Measurements from ENCODE around the gene DCAF4.

DCAF4 gene

DNA sequence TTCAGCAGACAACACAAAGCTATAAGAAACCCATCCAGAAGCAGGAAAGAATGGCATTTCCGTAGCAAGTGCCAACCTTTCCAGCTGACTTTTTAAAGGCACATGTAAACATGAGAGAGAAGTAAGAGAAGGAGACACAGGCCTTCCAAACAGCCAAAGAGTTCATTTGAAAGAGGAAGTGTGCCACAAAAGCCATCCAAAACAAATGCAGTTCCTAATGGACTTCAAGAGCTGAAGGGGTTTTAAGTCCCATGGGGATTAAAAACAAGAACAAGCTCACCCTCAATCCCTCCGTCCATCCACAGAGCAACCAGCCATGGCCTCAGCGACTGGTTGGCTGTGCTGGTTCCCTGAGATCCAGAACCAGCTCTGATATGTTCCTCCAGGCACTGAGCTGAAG is 27.8 kb upstream of the DCAF4 start:
- H3K9me3 ChIP-seq (ENCODE audit: severe bottlenecking), result no peaks in the 10 kb centered on the region
- DNase-seq (ENCODE audit: low spot score), result no peak
- H3K36me3 ChIP-seq (ENCODE audit: low read depth), result no peaks in the 10 kb centered on the region
- no peaks in the 10 kb centered on the region for H3K27me3 ChIP-seq (ENCODE audit: insufficient read depth, poor library complexity, severe bottlenecking)
- no peak overlapping the region for H3K4me3 ChIP-seq (ENCODE audit: severe bottlenecking)
- H3K27ac ChIP-seq (ENCODE audit: poor library complexity, severe bottlenecking), result no peak overlapping the region
- TF ChIP-seq CTCF (IDR thresholded peaks at IDR 0.05; ENCODE audit: poor library complexity, severe bottlenecking), result no peak
- ATAC-seq (ENCODE audit: low read depth), result no peak
- H3K4me1 ChIP-seq (ENCODE audit: insufficient read depth, poor library complexity, severe bottlenecking), result no peaks in the 10 kb centered on the region

- ATAC-seq (ENCODE audit: low read depth) (no peak), DNase-seq (ENCODE audit: low spot score) (no peak)
- H3K9me3 ChIP-seq (ENCODE audit: severe bottlenecking), result no peaks in the 10 kb centered on the region
- H3K4me3 ChIP-seq (ENCODE audit: severe bottlenecking), result no peak overlapping the region
- no peaks in the 10 kb centered on the region for H3K36me3 ChIP-seq (ENCODE audit: low read depth)
- no peaks in the 10 kb centered on the region for H3K4me1 ChIP-seq (ENCODE audit: insufficient read depth, poor library complexity, severe bottlenecking)
- H3K27ac ChIP-seq (ENCODE audit: poor library complexity, severe bottlenecking), result no peak overlapping the region
- H3K27me3 ChIP-seq (ENCODE audit: insufficient read depth, poor library complexity, severe bottlenecking), result no peaks in the 10 kb centered on the region
- TF ChIP-seq CTCF (IDR thresholded peaks at IDR 0.05; ENCODE audit: poor library complexity, severe bottlenecking), result no peak
These were observed 24.9 kb upstream of the DCAF4 start for GRCh38 chr14:72901361-72901760.

DNA sequence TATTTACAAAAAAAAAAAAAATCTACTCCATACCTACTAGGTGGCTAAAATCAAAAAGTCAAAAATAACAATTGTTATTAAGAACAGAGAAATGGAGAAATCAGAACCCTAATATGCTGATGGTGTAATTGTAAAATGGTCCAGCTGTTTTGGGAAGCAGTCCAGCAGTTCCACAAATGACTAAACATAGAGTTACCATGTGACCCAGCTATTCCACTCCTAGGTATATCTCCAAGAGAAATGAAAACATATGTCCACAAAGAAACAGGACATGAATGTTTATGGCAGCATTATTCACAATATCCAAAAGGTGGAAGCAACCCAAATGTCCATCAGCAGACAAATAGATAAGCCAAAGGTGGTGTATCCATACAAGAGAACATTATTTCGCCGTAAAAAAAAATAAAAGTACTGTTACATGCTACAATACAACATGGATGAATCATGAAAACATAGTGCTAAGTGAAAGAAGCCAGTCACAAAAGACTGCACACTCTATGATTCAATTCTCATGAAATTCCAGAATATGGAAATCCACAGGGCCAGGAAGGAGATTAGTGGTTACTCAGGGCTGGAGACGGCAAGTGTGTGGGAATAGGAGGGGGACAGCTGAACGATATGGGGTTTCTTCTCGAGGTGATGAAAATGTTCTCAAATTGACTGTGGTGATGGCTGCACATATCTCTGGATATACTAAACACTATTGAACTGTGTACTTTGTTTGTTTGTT is 23.3 kb upstream of the DCAF4 start:
- Histone ChIP-seq H3K27me3 (ENCODE audit: insufficient read depth, poor library complexity, severe bottlenecking) (no peaks in the 10 kb centered on the region), H3K4me1 (ENCODE audit: insufficient read depth, poor library complexity, severe bottlenecking) (peaks cover 5% of the 10 kb centered on the region), H3K27ac (ENCODE audit: poor library complexity, severe bottlenecking) (no peak overlapping the region), H3K36me3 (ENCODE audit: low read depth) (no peaks in the 10 kb centered on the region), H3K9me3 (ENCODE audit: severe bottlenecking) (no peaks in the 10 kb centered on the region), H3K4me3 (ENCODE audit: severe bottlenecking) (no peak overlapping the region)
- ATAC-seq (ENCODE audit: low read depth) (no peak), DNase-seq (ENCODE audit: low spot score) (no peak)
- no peak for TF ChIP-seq CTCF (IDR thresholded peaks at IDR 0.05; ENCODE audit: poor library complexity, severe bottlenecking)

DNA sequence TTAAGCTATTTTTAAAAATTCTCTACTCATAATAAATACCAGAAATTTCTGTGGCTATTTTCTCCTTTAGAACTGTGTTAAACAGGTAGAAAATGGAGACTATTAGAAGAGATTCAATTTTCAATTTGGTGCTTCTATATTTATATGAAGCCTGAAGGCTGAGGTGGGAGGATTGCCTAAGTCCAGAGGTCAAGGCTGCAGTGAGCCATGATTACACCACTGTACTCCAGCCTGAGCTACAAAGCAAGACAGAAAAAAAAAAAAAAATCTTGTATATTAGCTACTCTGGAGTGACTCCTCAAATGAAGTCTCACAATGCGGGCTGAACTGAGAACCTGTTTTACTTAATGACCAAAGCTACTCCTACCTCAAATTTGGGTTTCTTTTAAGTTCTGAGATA is 22.5 kb upstream of the DCAF4 start:
- no peak for DNase-seq (ENCODE audit: low spot score)
- ATAC-seq (ENCODE audit: low read depth), result no peak
- H3K27me3 ChIP-seq (ENCODE audit: insufficient read depth, poor library complexity, severe bottlenecking), result no peaks in the 10 kb centered on the region
- no peaks in the 10 kb centered on the region for H3K36me3 ChIP-seq (ENCODE audit: low read depth)
- no peak overlapping the region for H3K4me3 ChIP-seq (ENCODE audit: severe bottlenecking)
- no peaks in the 10 kb centered on the region for H3K9me3 ChIP-seq (ENCODE audit: severe bottlenecking)
- H3K27ac ChIP-seq (ENCODE audit: poor library complexity, severe bottlenecking), result no peak overlapping the region
- peaks cover 6% of the 10 kb centered on the region for H3K4me1 ChIP-seq (ENCODE audit: insufficient read depth, poor library complexity, severe bottlenecking)
- TF ChIP-seq CTCF (IDR thresholded peaks at IDR 0.05; ENCODE audit: poor library complexity, severe bottlenecking), result no peak

DNA sequence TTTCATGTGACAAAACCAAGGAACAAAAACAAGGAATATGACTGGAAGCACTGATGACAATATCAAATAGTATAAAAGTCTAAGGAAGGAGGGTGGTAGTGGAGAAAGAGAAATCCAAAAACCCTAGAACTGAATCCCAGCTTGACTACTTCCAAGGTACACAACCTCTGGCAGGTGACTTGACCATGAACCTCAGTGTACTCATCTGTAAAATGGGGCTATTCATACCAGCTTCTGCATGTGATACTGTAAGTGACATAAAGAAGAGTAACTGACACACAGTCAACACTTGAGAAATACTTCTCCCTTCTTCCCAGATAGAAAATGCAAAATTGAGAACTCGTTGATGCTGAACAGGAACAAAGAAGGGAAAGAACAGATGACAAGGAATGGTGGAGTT is 22.0 kb upstream of the DCAF4 start:
- TF ChIP-seq CTCF (IDR thresholded peaks at IDR 0.05; ENCODE audit: poor library complexity, severe bottlenecking), result no peak
- H3K9me3 ChIP-seq (ENCODE audit: severe bottlenecking), result no peaks in the 10 kb centered on the region
- ATAC-seq (ENCODE audit: low read depth), result no peak

More for the DNA sequence above, 22.0 kb upstream of the DCAF4 start:
- Histone ChIP-seq H3K27me3 (ENCODE audit: insufficient read depth, poor library complexity, severe bottlenecking) (no peaks in the 10 kb centered on the region), H3K27ac (ENCODE audit: poor library complexity, severe bottlenecking) (no peak overlapping the region), H3K36me3 (ENCODE audit: low read depth) (no peaks in the 10 kb centered on the region), H3K4me3 (ENCODE audit: severe bottlenecking) (no peak overlapping the region), H3K4me1 (ENCODE audit: insufficient read depth, poor library complexity, severe bottlenecking) (peaks cover 6% of the 10 kb centered on the region)
- no peak for DNase-seq (ENCODE audit: low spot score)

Measured in RWPE2 (cell line).